Sigmoid colon (tissue), 7 donors: ENCODE data around the gene ENOSF1. TPM values are rescaled to one million over a fixed set of nuclear protein-coding genes. Genes with fewer than 3 reads are reported as not detected.
"Not testable (repeated sequence)": the region's sequence is repeated elsewhere in the genome, so short reads cannot be mapped to it uniquely, and the experiment has no call there.

ENCODE experiments used
- DNase-seq: peaks from one replicate; pipeline ENCODE4 v3.0.0-alpha.2; 2019
- H3K27ac ChIP-seq, 4 donors: fragments of 200-600 bp; sonication (generic); one replicate each; pipeline ENCODE4 v1.5.1; 2016 to 2019; ENCODE audit warnings: mild to moderate bottlenecking in 1 of 4
- H3K27me3 ChIP-seq, 3 donors: fragments of 200-600 bp; sonication (generic); one replicate each; pipeline ENCODE4 v1.5.1; 2019; ENCODE audit warnings: mild to moderate bottlenecking in 1 of 3
- H3K36me3 ChIP-seq, 4 donors: fragments of 200-600 bp; sonication (generic); one replicate each; pipeline ENCODE4 v1.5.1; 2016 to 2019
- H3K4me1 ChIP-seq, 4 donors: fragments of 200-600 bp; sonication (generic); one replicate each; pipeline ENCODE4 v1.5.1; 2017 to 2019
- H3K4me3 ChIP-seq, 4 donors: fragments of 200-600 bp; sonication (generic); one replicate each; pipeline ENCODE4 v1.5.1; 2017 to 2019; ENCODE audit warnings: mild to moderate bottlenecking in 2 of 4, moderate library complexity in 1 of 4
- H3K9me3 ChIP-seq, 4 donors: fragments of 200-600 bp in 3 of 4; sonication (generic) in 3 of 4; one replicate each; pipeline versions ENCODE4 v1.5.1 to v1.6.1; 2013 to 2019
- CTCF ChIP-seq, 4 experiments: fragments of 450-650 bp in 3 of 4; fragments of 200-600 bp in 1 of 4; IDR thresholded peaks; one replicate each; pipeline ENCODE4 v1.5.1; 2016 to 2019; ENCODE audit warnings: antibody characterized with exemption in 4 of 4, mild to moderate bottlenecking in 3 of 4, moderate library complexity in 2 of 4
- EP300 ChIP-seq, 4 donors: sonication (generic); formaldehyde crosslinking; IDR thresholded peaks; one replicate each; pipeline ENCODE4 v1.6.1; 2017; ENCODE audit warnings: antibody characterized with exemption in 4 of 4
- POLR2A ChIP-seq, 2 donors: fragments of 450-650 bp; IDR thresholded peaks; one replicate each; pipeline ENCODE4 v1.6.1; 2016; ENCODE audit warnings: antibody characterized with exemption in 2 of 2, mild to moderate bottlenecking in 2 of 2, moderate library complexity in 2 of 2
- POLR2AphosphoS5 ChIP-seq, 4 donors: sonication (generic); formaldehyde crosslinking; IDR thresholded peaks; one replicate each; pipeline ENCODE4 v1.6.1; 2017; ENCODE audit warnings: antibody characterized with exemption in 4 of 4
- WGBS, 2 donors: extraction: QIAGEN DNeasy Blood & Tissue Kit; methylation state at CpG; one replicate each; pipeline ENCODE4 v1.1.7; 2013; 5-methylcytosine and 5-hydroxymethylcytosine counted together
- intact Hi-C: fragments of 100-400 bp; cut with DNase I; formaldehyde crosslinking; loops from one replicate; pipeline ENCODE4 v1.15.1; 2023
- polyA plus RNA-seq, 3 donors: library from polyadenylated mRNA; stranded (reverse); fragments of 200-250 nt; gene quantifications; one replicate each; pipeline ENCODE4 v1.2.3, GENCODE V29; 2013
- total RNA-seq, 4 donors: library from RNA; depleted of rRNA; stranded (reverse); fragments of >200 nt; gene quantifications; one replicate each; pipeline ENCODE4 v1.1.0, GENCODE V29; 2016
- donor health status: healthy with polysubstance abuse.
- donor health status: Bipolar disorder and iron deficiency.
- donor health status: healthy.

ENOSF1 gene
- total RNA-seq (10 to 100 TPM; 37.5 to 56.9 (median 52.7) TPM), polyA plus RNA-seq (10 to 100 TPM; 16.8 to 43.6 (median 34.4) TPM)

GRCh38 chr18:712401-713134, at the start of gene ENOSF1:
Gene ENOSF1 (minus strand): TSS chr18:712630. CDS start chr18:712587, 43 bp downstream.
- Histone ChIP-seq H3K9me3 (no peaks in the 10 kb centered on the region), H3K36me3 (no peaks in the 10 kb centered on the region), H3K27me3 (no peaks in the 10 kb centered on the region), H3K27ac (peak within 1 kb of the TSS; percentile 78 to 88 (median 81)), H3K4me3 (peak within 1 kb of the TSS; percentile 38 to 80 (median 52)), H3K4me1 (peaks cover 0 to 18% (median 11%) of the 10 kb centered on the region in 4 donors)
- peak; percentile 93 for DNase-seq
- no peak for TF ChIP-seq EP300 (IDR thresholded peaks at IDR 0.05)
- TF ChIP-seq CTCF (IDR thresholded peaks at IDR 0.05): peak; percentile 50 to 74 (median 52)
- TF ChIP-seq POLR2AphosphoS5 (IDR thresholded peaks at IDR 0.05): peak; percentile 68 to 82 (median 75)
- 3 to 6% methylated on average over 91 of the region's 91 CpGs for WGBS, 2 donors
- intact Hi-C loops: loop anchor here (5.0 to 10.0 kb wide), 3 partner anchors 55 to 448 kb away; partner anchors contain the start of genes THOC1, TYMS and YES1

- H3K9me3 ChIP-seq, intact Hi-C loops, H3K4me3 ChIP-seq, H3K36me3 ChIP-seq, H3K27me3 ChIP-seq, H3K4me1 ChIP-seq, H3K27ac ChIP-seq, DNase-seq: not testable (repeated sequence)
- WGBS, 2 donors: 95 to 97% methylated on average over 2 to 3 of the region's 4 CpGs
Measured at GRCh38 chr18:759864-760263, 47.4 kb upstream of the ENOSF1 start.

GRCh38 chr18:755506-755905, 43.1 kb upstream of the ENOSF1 start:
- Histone ChIP-seq H3K36me3 (peaks cover 0 to 4% (median 0%) of the 10 kb centered on the region in 4 donors), H3K27me3 (no peaks in the 10 kb centered on the region), H3K9me3 (no peaks in the 10 kb centered on the region), H3K4me1 (no peaks in the 10 kb centered on the region), H3K27ac (no peak overlapping the region), H3K4me3 (no peak overlapping the region)
- DNase-seq: no peak
- intact Hi-C loops: no loop called here
- WGBS, 2 donors: 68 to 72% methylated on average over 2 of the region's 2 CpGs
- TF ChIP-seq POLR2A (IDR thresholded peaks at IDR 0.05): no peak

GRCh38 chr18:754656-755055, 42.2 kb upstream of the ENOSF1 start:
- no peak for TF ChIP-seq CTCF (IDR thresholded peaks at IDR 0.05)
- no peak for TF ChIP-seq POLR2A (IDR thresholded peaks at IDR 0.05)
- no peak for TF ChIP-seq POLR2AphosphoS5 (IDR thresholded peaks at IDR 0.05)
- TF ChIP-seq EP300 (IDR thresholded peaks at IDR 0.05): no peak
- Histone ChIP-seq H3K27ac (no peak overlapping the region), H3K4me3 (no peak overlapping the region), H3K4me1 (no peaks in the 10 kb centered on the region), H3K9me3 (no peaks in the 10 kb centered on the region), H3K36me3 (peaks cover 0 to 4% (median 0%) of the 10 kb centered on the region in 4 donors), H3K27me3 (no peaks in the 10 kb centered on the region)
- 97 to 100% methylated on average over 1 of the region's 1 CpG for WGBS, 2 donors
- intact Hi-C loops: no loop called here
- no peak for DNase-seq

GRCh38 chr18:750456-750855, 38.0 kb upstream of the ENOSF1 start:
- Histone ChIP-seq H3K27me3 (no peaks in the 10 kb centered on the region), H3K4me1 (no peaks in the 10 kb centered on the region), H3K27ac (no peak overlapping the region), H3K9me3 (no peaks in the 10 kb centered on the region), H3K4me3 (no peak overlapping the region), H3K36me3 (peaks cover 0 to 24% (median 4%) of the 10 kb centered on the region in 4 donors)
- DNase-seq: no peak
- TF ChIP-seq POLR2AphosphoS5 (IDR thresholded peaks at IDR 0.05): no peak
- TF ChIP-seq EP300 (IDR thresholded peaks at IDR 0.05): no peak
- TF ChIP-seq POLR2A (IDR thresholded peaks at IDR 0.05): no peak
- no peak for TF ChIP-seq CTCF (IDR thresholded peaks at IDR 0.05)
- intact Hi-C loops: no loop called here
- 98% methylated on average over 1 of the region's 1 CpG for WGBS, 2 donors
